Lung (tissue), 12 donors: ENCODE results near the gene CLEC20A. TPM values are rescaled to one million over a fixed set of nuclear protein-coding genes. Genes with fewer than 3 reads are reported as not detected.

ENCODE experiments used
- ATAC-seq: fragments of 200-7000 bp; cut with Tn5 transposase; one replicate; pipeline ENCODE4 v1.9.1; 2020; ENCODE audit warnings: moderate number of reproducible peaks; ENCODE audit not compliant: insufficient read depth, low FRiP score
- DNase-seq, 3 donors: peaks; one replicate each; pipeline ENCODE4 v3.0.0-alpha.2; 2013 to 2017
- H3K27ac ChIP-seq, 2 donors: one replicate each; pipeline ENCODE4 v1.5.1; 2013; ENCODE audit warnings: mild to moderate bottlenecking in 2 of 2, moderate library complexity in 2 of 2, control low read depth in 1 of 2, inconsistent platforms in 1 of 2, low read depth in 1 of 2, low read length in 1 of 2
- H3K27me3 ChIP-seq, 3 donors: one replicate each; pipeline ENCODE4 v1.5.1; 2013; ENCODE audit warnings: low read length in 2 of 3; ENCODE audit not compliant: control insufficient read depth in 3 of 3, insufficient read depth in 3 of 3
- H3K36me3 ChIP-seq, 4 donors: one replicate each; pipeline ENCODE4 v1.5.1; 2013; ENCODE audit warnings: low read length in 4 of 4, mild to moderate bottlenecking in 1 of 4, moderate library complexity in 1 of 4; ENCODE audit not compliant: control insufficient read depth in 4 of 4, insufficient read depth in 4 of 4
- H3K4me1 ChIP-seq, 5 donors: one replicate each; pipeline ENCODE4 v1.5.1; 2013; ENCODE audit warnings: low read length in 5 of 5, mild to moderate bottlenecking in 2 of 5, moderate library complexity in 1 of 5; ENCODE audit not compliant: control insufficient read depth in 5 of 5, insufficient read depth in 5 of 5
- H3K4me3 ChIP-seq: one replicate; pipeline ENCODE4 v1.5.1; 2013; ENCODE audit warnings: mild to moderate bottlenecking, control low read depth, moderate library complexity
- H3K9ac ChIP-seq, 2 donors: one replicate each; pipeline ENCODE4 v1.5.1; 2013; ENCODE audit warnings: low read length in 2 of 2, control low read depth in 1 of 2; ENCODE audit not compliant: insufficient read depth in 1 of 2
- H3K9me3 ChIP-seq, 4 donors: one replicate each; pipeline ENCODE4 v1.5.1; 2013; ENCODE audit warnings: low read length in 3 of 4, mild to moderate bottlenecking in 1 of 4, moderate library complexity in 1 of 4; ENCODE audit not compliant: control insufficient read depth in 4 of 4, insufficient read depth in 3 of 4
- WGBS, 2 donors: extraction: QIAGEN DNeasy Blood & Tissue Kit; methylation state at CpG; one replicate each; pipeline ENCODE4 v1.1.7; 2013; 5-methylcytosine and 5-hydroxymethylcytosine counted together
- polyA plus RNA-seq, 2 donors: library from polyadenylated mRNA; stranded (reverse); fragments of 200-250 nt; gene quantifications; one replicate each; pipeline ENCODE4 v1.2.1, GENCODE V29; 2013
- total RNA-seq, 2 donors: library from RNA; depleted of rRNA in 1 of 2; stranded (reverse); fragments of >200 nt in 1 of 2; gene quantifications; one replicate each; pipeline ENCODE4 v1.2.1, GENCODE V29; 2014 to 2021
- TF ChIP-seq, protein P1 (sequence below): IDR thresholded peaks from 2 replicates; pipeline ENCODE4 v1.5.1; 2012; ENCODE audit warnings: mild to moderate bottlenecking; ENCODE audit errors: control extremely low read depth, extremely low read depth
- donor health status: control.
- donor health status: control.
- donor health status: Bipolar disorder and iron deficiency.
- donor health status: healthy.
- donor health status: DM: yes; HTN: yes; CAD: no.

The CLEC20A gene
- total and polyA plus RNA-seq, 4 donors = 0.14 TPM; not detected in 3

DNA sequence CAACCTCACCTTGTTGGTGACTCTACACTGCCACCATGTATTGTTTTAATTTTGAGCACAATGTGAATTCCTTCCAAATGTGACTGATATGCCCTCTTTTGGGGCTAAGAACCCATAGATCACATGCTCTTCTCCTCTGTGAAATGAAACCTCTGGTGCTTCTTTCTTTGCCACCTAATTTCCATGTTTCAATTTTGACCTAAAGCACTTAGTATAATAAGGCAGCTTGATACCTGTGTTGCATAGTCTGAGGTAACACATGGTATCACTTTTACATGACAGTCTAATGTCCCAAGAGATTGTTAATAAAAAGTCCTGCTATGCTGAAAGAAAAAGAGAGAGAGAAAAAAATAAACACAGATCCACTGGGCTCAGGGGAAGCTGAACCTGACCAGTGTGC lies 24.2 kb downstream of the CLEC20A start:
- Histone ChIP-seq H3K9ac (no peak overlapping the region), H3K9me3 (peaks cover 0 to 2% (median 0%) of the 10 kb centered on the region in 4 donors), H3K4me3 (no peak overlapping the region), H3K27me3 (no peaks in the 10 kb centered on the region), H3K27ac (no peak overlapping the region), H3K4me1 (peaks cover 0 to 2% (median 0%) of the 10 kb centered on the region in 5 donors), H3K36me3 (peaks cover 14 to 42% (median 25%) of the 10 kb centered on the region in 4 donors)
- TF ChIP-seq, protein P1, sequence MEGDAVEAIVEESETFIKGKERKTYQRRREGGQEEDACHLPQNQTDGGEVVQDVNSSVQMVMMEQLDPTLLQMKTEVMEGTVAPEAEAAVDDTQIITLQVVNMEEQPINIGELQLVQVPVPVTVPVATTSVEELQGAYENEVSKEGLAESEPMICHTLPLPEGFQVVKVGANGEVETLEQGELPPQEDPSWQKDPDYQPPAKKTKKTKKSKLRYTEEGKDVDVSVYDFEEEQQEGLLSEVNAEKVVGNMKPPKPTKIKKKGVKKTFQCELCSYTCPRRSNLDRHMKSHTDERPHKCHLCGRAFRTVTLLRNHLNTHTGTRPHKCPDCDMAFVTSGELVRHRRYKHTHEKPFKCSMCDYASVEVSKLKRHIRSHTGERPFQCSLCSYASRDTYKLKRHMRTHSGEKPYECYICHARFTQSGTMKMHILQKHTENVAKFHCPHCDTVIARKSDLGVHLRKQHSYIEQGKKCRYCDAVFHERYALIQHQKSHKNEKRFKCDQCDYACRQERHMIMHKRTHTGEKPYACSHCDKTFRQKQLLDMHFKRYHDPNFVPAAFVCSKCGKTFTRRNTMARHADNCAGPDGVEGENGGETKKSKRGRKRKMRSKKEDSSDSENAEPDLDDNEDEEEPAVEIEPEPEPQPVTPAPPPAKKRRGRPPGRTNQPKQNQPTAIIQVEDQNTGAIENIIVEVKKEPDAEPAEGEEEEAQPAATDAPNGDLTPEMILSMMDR = no peak
- DNase-seq = no peak
- no peak for ATAC-seq

DNA sequence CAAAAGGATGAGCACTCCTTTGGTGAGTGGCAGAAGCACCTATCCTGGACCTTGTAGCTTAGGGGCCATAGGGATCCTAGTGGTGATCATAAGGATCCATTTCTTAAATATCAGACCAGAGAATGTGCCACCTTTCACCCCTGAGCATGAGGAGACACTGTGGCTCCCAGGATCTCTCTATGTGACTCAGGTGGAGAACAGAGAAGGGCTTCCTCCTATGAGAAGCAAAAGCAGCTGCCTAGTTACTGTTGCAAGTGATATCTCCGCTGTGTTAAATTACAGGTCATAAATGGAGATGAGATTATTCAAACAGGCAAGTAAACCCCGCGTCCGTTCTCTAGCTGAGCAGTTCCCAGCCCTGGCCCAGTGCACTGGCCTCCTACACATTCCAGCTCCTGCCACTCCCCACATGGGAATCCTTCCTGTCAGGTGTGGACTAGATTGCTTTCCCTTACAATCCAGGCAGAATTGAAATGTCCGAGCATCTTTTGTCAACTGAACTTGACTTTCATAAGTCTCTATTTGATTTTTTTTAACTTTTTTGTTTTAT lies 26.3 kb downstream of the CLEC20A start:
- peaks cover 0 to 2% (median 0%) of the 10 kb centered on the region in 4 donors for H3K9me3 ChIP-seq
- ATAC-seq = no peak
- H3K9ac ChIP-seq = no peak overlapping the region
- no peak overlapping the region for H3K4me3 ChIP-seq
- H3K36me3 ChIP-seq = peaks cover 20 to 49% (median 37%) of the 10 kb centered on the region in 4 donors
- no peak for DNase-seq
- no peaks in the 10 kb centered on the region for H3K27me3 ChIP-seq
- TF ChIP-seq, protein P1 = no peak
- peak overlapping the region in 1 of 2 donors; percentile 1 for H3K27ac ChIP-seq
- WGBS, 2 donors = 81 to 86% methylated on average over 5 of the region's 5 CpGs
- H3K4me1 ChIP-seq = peaks cover 0 to 3% (median 0%) of the 10 kb centered on the region in 5 donors

DNA sequence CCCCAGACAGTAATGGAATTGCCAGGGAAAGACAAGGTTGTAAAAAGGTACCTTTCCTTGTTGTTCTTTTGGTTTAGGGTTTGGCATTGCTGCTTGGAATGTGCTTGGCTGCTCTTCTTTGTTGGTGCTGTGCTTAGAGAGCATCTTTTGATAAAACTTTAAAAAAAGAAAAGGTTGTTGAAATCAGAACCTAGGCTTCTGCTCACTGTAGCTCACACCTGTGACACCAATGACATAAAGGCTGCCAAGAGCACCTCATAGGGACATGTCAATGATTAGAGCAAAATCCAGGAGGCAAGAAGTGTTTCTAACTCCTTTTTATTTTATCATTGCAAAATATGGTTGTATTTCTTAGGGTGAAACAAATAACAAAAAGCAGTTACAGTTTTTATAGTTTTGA lies 28.9 kb downstream of the CLEC20A start:
- Histone ChIP-seq H3K4me3 (no peak overlapping the region), H3K4me1 (peaks cover 0 to 5% (median 0%) of the 10 kb centered on the region in 5 donors), H3K9ac (no peak overlapping the region), H3K27me3 (no peaks in the 10 kb centered on the region), H3K36me3 (peaks cover 14 to 47% (median 32%) of the 10 kb centered on the region in 4 donors), H3K9me3 (peaks cover 0 to 2% (median 0%) of the 10 kb centered on the region in 4 donors), H3K27ac (no peak overlapping the region)
- ATAC-seq (no peak), DNase-seq (no peak)
- TF ChIP-seq, protein P1 = no peak

DNA sequence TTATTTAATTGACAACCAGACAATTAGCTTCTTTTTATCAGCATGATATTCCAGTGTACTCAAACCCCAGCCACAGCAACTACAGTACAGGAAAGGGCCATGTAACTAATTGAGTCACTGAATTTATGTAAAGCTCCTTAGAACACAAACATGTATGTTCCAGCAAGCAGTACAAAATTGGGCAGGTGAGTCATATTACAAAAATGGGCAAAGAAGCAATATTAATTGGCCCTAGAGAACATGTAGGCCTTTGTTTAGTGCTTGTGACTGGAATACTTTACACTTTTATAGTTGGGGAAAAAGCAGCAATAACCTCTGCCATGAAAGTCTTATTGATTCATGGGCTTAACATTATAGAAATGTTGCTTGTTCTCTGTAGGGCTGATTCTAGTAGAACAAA lies 31.8 kb downstream of the CLEC20A start:
- Histone ChIP-seq H3K27me3 (no peaks in the 10 kb centered on the region), H3K9ac (no peak overlapping the region)
- ATAC-seq = peak; percentile 19

More for the DNA sequence above, 31.8 kb downstream of the CLEC20A start:
- H3K4me1 ChIP-seq = peaks cover 0 to 5% (median 0%) of the 10 kb centered on the region in 5 donors
- TF ChIP-seq, protein P1 = no peak
- no peak overlapping the region for H3K27ac ChIP-seq
- H3K4me3 ChIP-seq = no peak overlapping the region
- DNase-seq = no peak
- H3K36me3 ChIP-seq = peaks cover 10 to 42% (median 29%) of the 10 kb centered on the region in 4 donors
- peaks cover 0 to 2% (median 0%) of the 10 kb centered on the region in 4 donors for H3K9me3 ChIP-seq
